Activated naive CD4-positive, alpha-beta T cell treated with anti-CD3 and anti-CD28 coated beads, Interleukin-2, amount 50 U/mL, for 24 hours (primary cell): ENCODE measurements around the gene NAALADL2.
"Not testable (repeated sequence)": the region's sequence is repeated elsewhere in the genome, so short reads cannot be mapped to it uniquely, and the experiment has no call there.

Experiments used
- H3K27ac Mint-ChIP-seq: one replicate; pipeline ENCODE4 v1.8.0; 2021; ENCODE audit warnings: mild to moderate bottlenecking, mixed read lengths
- H3K27me3 Mint-ChIP-seq: one replicate; pipeline ENCODE4 v1.8.0; 2021; ENCODE audit warnings: mixed read lengths
- H3K36me3 Mint-ChIP-seq: one replicate; pipeline ENCODE4 v1.8.0; 2021; ENCODE audit warnings: mixed read lengths
- H3K4me1 Mint-ChIP-seq: one replicate; pipeline ENCODE4 v1.8.0; 2021; ENCODE audit warnings: mixed read lengths
- H3K4me3 Mint-ChIP-seq: one replicate; pipeline ENCODE4 v1.8.0; 2021; ENCODE audit warnings: mild to moderate bottlenecking, mixed read lengths
- H3K9me3 Mint-ChIP-seq: one replicate; pipeline ENCODE4 v1.8.0; 2021; ENCODE audit warnings: mixed read lengths

The NAALADL2 gene

GRCh38 chr3:175748087-175748730 is 889.1 kb downstream of the NAALADL2 start:
- H3K9me3 Mint-ChIP-seq, result no peaks in the 10 kb centered on the region

GRCh38 chr3:175749981-175750380 is 890.8 kb downstream of the NAALADL2 start:
- H3K27ac Mint-ChIP-seq, result no peak overlapping the region
- H3K36me3 Mint-ChIP-seq, result no peaks in the 10 kb centered on the region
- no peaks in the 10 kb centered on the region for H3K4me1 Mint-ChIP-seq

More at GRCh38 chr3:175748087-175748730, 889.1 kb downstream of the NAALADL2 start:
- Mint-ChIP-seq H3K27ac (no peak overlapping the region), H3K36me3 (no peaks in the 10 kb centered on the region), H3K4me3 (no peak overlapping the region), H3K4me1 (no peaks in the 10 kb centered on the region), H3K27me3 (no peaks in the 10 kb centered on the region)

GRCh38 chr3:175751089-175751488 is 892.0 kb downstream of the NAALADL2 start:
- Mint-ChIP-seq H3K4me1 (no peaks in the 10 kb centered on the region), H3K9me3 (no peaks in the 10 kb centered on the region), H3K27me3 (no peaks in the 10 kb centered on the region), H3K36me3 (no peaks in the 10 kb centered on the region), H3K27ac (no peak overlapping the region), H3K4me3 (no peak overlapping the region)

More at GRCh38 chr3:175749981-175750380, 890.8 kb downstream of the NAALADL2 start:
- Mint-ChIP-seq H3K27me3 (no peaks in the 10 kb centered on the region), H3K4me3 (no peak overlapping the region), H3K9me3 (no peaks in the 10 kb centered on the region)

GRCh38 chr3:175763948-175764347 is 904.8 kb downstream of the NAALADL2 start:
- H3K36me3 Mint-ChIP-seq, result no peaks in the 10 kb centered on the region
- H3K27me3 Mint-ChIP-seq, result no peaks in the 10 kb centered on the region
- H3K9me3 Mint-ChIP-seq, result no peaks in the 10 kb centered on the region
- H3K27ac Mint-ChIP-seq, result no peak overlapping the region
- no peaks in the 10 kb centered on the region for H3K4me1 Mint-ChIP-seq
- H3K4me3 Mint-ChIP-seq, result no peak overlapping the region

- Mint-ChIP-seq H3K9me3 (no peaks in the 10 kb centered on the region), H3K27me3 (no peaks in the 10 kb centered on the region), H3K27ac (no peak overlapping the region)
These were observed 905.6 kb downstream of the NAALADL2 start for GRCh38 chr3:175764722-175765121.

GRCh38 chr3:175770426-175770825 is 911.3 kb downstream of the NAALADL2 start:
- H3K27me3 Mint-ChIP-seq, result no peaks in the 10 kb centered on the region
- H3K4me3 Mint-ChIP-seq, result no peak overlapping the region
- no peaks in the 10 kb centered on the region for H3K36me3 Mint-ChIP-seq
- no peaks in the 10 kb centered on the region for H3K4me1 Mint-ChIP-seq
- H3K27ac Mint-ChIP-seq, result no peak overlapping the region
- H3K9me3 Mint-ChIP-seq, result no peaks in the 10 kb centered on the region

More at GRCh38 chr3:175764722-175765121, 905.6 kb downstream of the NAALADL2 start:
- H3K36me3 Mint-ChIP-seq, result no peaks in the 10 kb centered on the region
- H3K4me1 Mint-ChIP-seq, result no peaks in the 10 kb centered on the region
- no peak overlapping the region for H3K4me3 Mint-ChIP-seq

GRCh38 chr3:175777495-175777894 is 918.4 kb downstream of the NAALADL2 start:
- H3K4me1 Mint-ChIP-seq, result no peaks in the 10 kb centered on the region
- no peak overlapping the region for H3K27ac Mint-ChIP-seq
- no peaks in the 10 kb centered on the region for H3K27me3 Mint-ChIP-seq
- no peak overlapping the region for H3K4me3 Mint-ChIP-seq
- no peaks in the 10 kb centered on the region for H3K36me3 Mint-ChIP-seq
- no peaks in the 10 kb centered on the region for H3K9me3 Mint-ChIP-seq

- H3K27ac Mint-ChIP-seq, result no peak overlapping the region
- no peak overlapping the region for H3K4me3 Mint-ChIP-seq
- no peaks in the 10 kb centered on the region for H3K36me3 Mint-ChIP-seq
- H3K4me1 Mint-ChIP-seq, result no peaks in the 10 kb centered on the region
- H3K27me3 Mint-ChIP-seq, result no peaks in the 10 kb centered on the region
- H3K9me3 Mint-ChIP-seq, result no peaks in the 10 kb centered on the region
These were observed 918.8 kb downstream of the NAALADL2 start for GRCh38 chr3:175777965-175778364.

- Mint-ChIP-seq H3K36me3 (no peaks in the 10 kb centered on the region), H3K4me3 (no peak overlapping the region), H3K9me3 (no peaks in the 10 kb centered on the region), H3K4me1 (no peaks in the 10 kb centered on the region), H3K27me3 (no peaks in the 10 kb centered on the region), H3K27ac (no peak overlapping the region)
These were observed 919.9 kb downstream of the NAALADL2 start for GRCh38 chr3:175778994-175779393.

- not testable (repeated sequence) for H3K4me3 Mint-ChIP-seq, H3K9me3 Mint-ChIP-seq, H3K4me1 Mint-ChIP-seq, H3K27me3 Mint-ChIP-seq, H3K36me3 Mint-ChIP-seq, H3K27ac Mint-ChIP-seq
These were observed 928.0 kb downstream of the NAALADL2 start for GRCh38 chr3:175787109-175787508.

- no peaks in the 10 kb centered on the region for H3K27me3 Mint-ChIP-seq
These were observed 933.1 kb downstream of the NAALADL2 start for GRCh38 chr3:175792245-175792644.

GRCh38 chr3:175798326-175798725 is 939.2 kb downstream of the NAALADL2 start:
- Mint-ChIP-seq H3K27ac (no peak overlapping the region), H3K4me3 (no peak overlapping the region), H3K27me3 (peaks cover 1% of the 10 kb centered on the region), H3K4me1 (no peaks in the 10 kb centered on the region), H3K36me3 (no peaks in the 10 kb centered on the region), H3K9me3 (no peaks in the 10 kb centered on the region)

More at GRCh38 chr3:175792245-175792644, 933.1 kb downstream of the NAALADL2 start:
- Mint-ChIP-seq H3K4me3 (no peak overlapping the region), H3K36me3 (no peaks in the 10 kb centered on the region), H3K27ac (no peak overlapping the region), H3K4me1 (no peaks in the 10 kb centered on the region), H3K9me3 (no peaks in the 10 kb centered on the region)

GRCh38 chr3:175805825-175806224 is 946.7 kb downstream of the NAALADL2 start:
- H3K9me3 Mint-ChIP-seq, result no peaks in the 10 kb centered on the region
- H3K4me3 Mint-ChIP-seq, result no peak overlapping the region
- H3K27me3 Mint-ChIP-seq, result peaks cover 1% of the 10 kb centered on the region
- no peaks in the 10 kb centered on the region for H3K4me1 Mint-ChIP-seq
- no peaks in the 10 kb centered on the region for H3K36me3 Mint-ChIP-seq
- no peak overlapping the region for H3K27ac Mint-ChIP-seq

- H3K4me3 Mint-ChIP-seq, result no peak overlapping the region
- H3K27ac Mint-ChIP-seq, result no peak overlapping the region
- H3K36me3 Mint-ChIP-seq, result no peaks in the 10 kb centered on the region
- no peaks in the 10 kb centered on the region for H3K4me1 Mint-ChIP-seq
- no peaks in the 10 kb centered on the region for H3K9me3 Mint-ChIP-seq
- H3K27me3 Mint-ChIP-seq, result no peaks in the 10 kb centered on the region
These were observed 948.0 kb downstream of the NAALADL2 start for GRCh38 chr3:175807175-175807574.

GRCh38 chr3:175818811-175819464 is 959.8 kb downstream of the NAALADL2 start:
- Mint-ChIP-seq H3K9me3 (peaks cover 7% of the 10 kb centered on the region), H3K27ac (no peak overlapping the region), H3K36me3 (no peaks in the 10 kb centered on the region), H3K4me1 (no peaks in the 10 kb centered on the region), H3K27me3 (no peaks in the 10 kb centered on the region), H3K4me3 (no peak overlapping the region)

GRCh38 chr3:175822766-175823491 is 963.8 kb downstream of the NAALADL2 start:
- H3K36me3 Mint-ChIP-seq, H3K27me3 Mint-ChIP-seq, H3K9me3 Mint-ChIP-seq, H3K27ac Mint-ChIP-seq, H3K4me3 Mint-ChIP-seq, H3K4me1 Mint-ChIP-seq: not testable (repeated sequence)
